Endothelial cell of umbilical vein (primary cell): Measurements from ENCODE around the gene TRMT2A. TPM values are rescaled to one million over a fixed set of nuclear protein-coding genes. Genes with fewer than 3 reads are reported as not detected.

Source experiments
- BruUV-seq: library from RNA; stranded (reverse); fragments of 400-500 nt; replicated peaks from 2 replicates; lab custom pipeline; 2021; lab: Mats Ljungman, UMichigan
- CTCF ChIA-PET: fragments of 300-600, 350-600 bp; sonication (Branson Sonifier 250); formaldehyde crosslinking; loops from one replicate; lab custom pipeline; 2021; ENCODE audit warnings: antibody characterized with exemption, inconsistent platforms; lab: Charles Lee
- POLR2A ChIA-PET: fragments of 300-600, 350-600 bp; sonication (Branson Sonifier 250); formaldehyde crosslinking; loops from one replicate; lab custom pipeline; 2021; ENCODE audit warnings: antibody characterized with exemption, inconsistent platforms; lab: Charles Lee
- DNase-seq: peaks from one replicate; pipeline ENCODE4 v3.0.0-alpha.2; 2011; ENCODE audit warnings: low read depth, low spot score
- FAIRE-seq: peaks from 2 replicates; lab custom pipeline; 2011; peaks lifted over from hg19 to GRCh38; lab: Jason Lieb, UNC
- H2AFZ ChIP-seq: 2 replicates; pipeline ENCODE4 v1.6.0; 2012; ENCODE audit warnings: low read depth, low read length, control low read depth, inconsistent platforms
- H3K27ac ChIP-seq: 2 replicates; pipeline ENCODE4 v1.5.1; 2011; ENCODE audit warnings: low read depth, mild to moderate bottlenecking, control low read depth, low read length, moderate library complexity; ENCODE audit not compliant: insufficient read depth
- H3K27me3 ChIP-seq, 2 experiments: 2 replicates each; pipeline versions ENCODE4 v1.6.0 to v1.6.1; 2011; ENCODE audit warnings: low read length in 2 of 2, mixed read lengths in 1 of 2; ENCODE audit not compliant: control insufficient read depth in 2 of 2, insufficient read depth in 2 of 2
- H3K36me3 ChIP-seq, 2 experiments: 2 replicates in 1 of 2; 3 replicates in 1 of 2; pipeline ENCODE4 v1.5.1; 2011; ENCODE audit warnings: low read length in 2 of 2, mild to moderate bottlenecking in 1 of 2, moderate library complexity in 1 of 2; ENCODE audit not compliant: control insufficient read depth in 2 of 2, insufficient read depth in 2 of 2; ENCODE audit errors: extremely low read depth in 1 of 2
- H3K4me1 ChIP-seq: 3 replicates; pipeline ENCODE4 v1.5.1; 2011; ENCODE audit warnings: mild to moderate bottlenecking, low read length; ENCODE audit not compliant: control insufficient read depth, insufficient read depth; ENCODE audit errors: extremely low read depth
- H3K4me2 ChIP-seq: 2 replicates; pipeline ENCODE4 v1.6.1; 2011; ENCODE audit warnings: low read length, control low read depth, mixed read lengths; ENCODE audit not compliant: insufficient read depth
- H3K4me3 ChIP-seq, 3 experiments: fragments of 200-600 bp in 1 of 3; sonication (generic), shearing (Covaris generic) in 1 of 3; replicated peaks in 1 of 3; 2 replicates each; pipeline ENCODE4 v1.5.1; 2011 to 2016; ENCODE audit warnings: control low read depth in 3 of 3, low read length in 3 of 3, mild to moderate bottlenecking in 2 of 3, inconsistent platforms in 1 of 3, low read depth in 1 of 3, moderate library complexity in 1 of 3; ENCODE audit not compliant: insufficient read depth in 1 of 3
- H3K79me2 ChIP-seq: 2 replicates; pipeline ENCODE4 v1.6.0; 2012; ENCODE audit warnings: low read length, inconsistent platforms; ENCODE audit not compliant: control insufficient read depth, insufficient read depth
- H3K9ac ChIP-seq: replicated peaks from 2 replicates; pipeline ENCODE3; 2011; ENCODE audit warnings: low read length, control low read depth; ENCODE audit not compliant: insufficient read depth; ENCODE audit errors: extremely low read depth
- H3K9me1 ChIP-seq: replicated peaks from 3 replicates; pipeline ENCODE4 v1.6.0; 2011; ENCODE audit warnings: mild to moderate bottlenecking, low read length; ENCODE audit not compliant: control insufficient read depth, insufficient read depth; ENCODE audit errors: extremely low read depth
- H3K9me3 ChIP-seq: replicated peaks from 2 replicates; pipeline ENCODE4 v1.5.1; 2012; ENCODE audit warnings: low read length, inconsistent platforms; ENCODE audit not compliant: control insufficient read depth, insufficient read depth
- H4K20me1 ChIP-seq: replicated peaks from 2 replicates; pipeline ENCODE3; 2011; ENCODE audit warnings: mild to moderate bottlenecking, low read length; ENCODE audit not compliant: control insufficient read depth, insufficient read depth; ENCODE audit errors: extremely low read depth
- CTCF ChIP-seq, 2 donors: IDR thresholded peaks; 1 replicate in 1 of 2; 2 replicates in 1 of 2; pipeline ENCODE4 v1.5.1; 2011; ENCODE audit warnings: low read length in 2 of 2, mild to moderate bottlenecking in 2 of 2, moderate library complexity in 2 of 2, control low read depth in 1 of 2, inconsistent platforms in 1 of 2, low read depth in 1 of 2; ENCODE audit not compliant: insufficient read depth in 1 of 2; ENCODE audit errors: extremely low read depth in 1 of 2
- EZH2 ChIP-seq: IDR thresholded peaks from 2 replicates; pipeline ENCODE4 v1.6.1; 2012; ENCODE audit warnings: borderline replicate concordance, low read depth, mild to moderate bottlenecking, moderate library complexity, low read length, inconsistent platforms; ENCODE audit not compliant: severe bottlenecking
- GATA2 ChIP-seq: IDR thresholded peaks from 2 replicates; pipeline ENCODE4 v1.7.0; 2011; ENCODE audit warnings: low read depth, mild to moderate bottlenecking, moderate library complexity, mixed read lengths, low read length; ENCODE audit not compliant: insufficient read length, insufficient read depth
- MAX ChIP-seq: IDR thresholded peaks from 2 replicates; pipeline ENCODE4 v1.6.1; 2011; ENCODE audit not compliant: insufficient read depth, insufficient read length
- POLR2A ChIP-seq: IDR thresholded peaks from 2 replicates; pipeline ENCODE4 v1.6.1; 2012; ENCODE audit warnings: low read depth, mild to moderate bottlenecking, control low read depth, low read length
- POLR2AphosphoS5 ChIP-seq: IDR thresholded peaks from 2 replicates; pipeline ENCODE4 v1.6.1; 2012; ENCODE audit warnings: low read depth, mild to moderate bottlenecking, control low read depth, low read length, moderate library complexity; ENCODE audit not compliant: insufficient read depth
- dilution Hi-C: fragments of 300-500 bp; cut with MboI; formaldehyde crosslinking; loops from one replicate; pipeline ENCODE4 v1.15.0; 2019; ENCODE audit warnings: low sequenced_read_pairs; ENCODE audit not compliant: extremely low pct_ligation_motif_present
- intact Hi-C: fragments of 100-400 bp; cut with micrococcal nuclease; formaldehyde crosslinking; loops from one replicate; pipeline ENCODE4 v1.10.0; 2022
- polyA plus RNA-seq, 4 experiments: library from polyadenylated mRNA; depleted of rRNA in 3 of 4; stranded (reverse) in 3 of 4; unstranded in 1 of 4; fragments of >200 nt; gene quantifications; 2 replicates each; pipeline versions ENCODE4 v1.2.1 to v1.2.3, GENCODE V29; 2011 to 2012; ENCODE audit warnings: missing spikeins in 1 of 4
- total RNA-seq: library from RNA; stranded (reverse); gene quantifications from 2 replicates; pipeline ENCODE4 v1.2.3, GENCODE V29; 2021

The TRMT2A gene
- total and polyA plus RNA-seq, 2 donors (not counting 3 experiments of a cell fraction or from before 2014, with no cell fraction given): 51.2 to 61.9 TPM

GRCh38 chr22:20102203-20102780 is 14.7 kb downstream of the TRMT2A start:
- dilution Hi-C loops: no loop called here
- Histone ChIP-seq H4K20me1 (no peaks in the 10 kb centered on the region), H3K4me1 (no peaks in the 10 kb centered on the region), H3K36me3 (peaks cover 28 to 61% of the 10 kb centered on the region in 2 experiments), H3K9me3 (no peaks in the 10 kb centered on the region), H3K4me2 (no peak overlapping the region), H3K9me1 (no peaks in the 10 kb centered on the region), H2AFZ (no peak overlapping the region), H3K27me3 (no peaks in the 10 kb centered on the region), H3K9ac (no peak overlapping the region), H3K4me3 (no peak overlapping the region), H3K27ac (no peak overlapping the region), H3K79me2 (peaks cover 46% of the 10 kb centered on the region)
- intact Hi-C loops: no loop called here
- no TSS peak for BruUV-seq
- FAIRE-seq: no peak
- DNase-seq: no peak
- CTCF ChIA-PET: no interaction called here
- POLR2A ChIA-PET: interaction anchor here (0.7 kb wide), 1 partner anchor 8 kb away, joined by 3 read pairs; no protein-coding TSS in a partner anchor
- TF ChIP-seq POLR2A (no peak), CTCF (IDR thresholded peaks at IDR 0.05; ENCODE audit: extremely low read depth in 1 of 2, insufficient read depth in 1 of 2, low read depth in 1 of 2, low read length in 2 of 2) (peak in 1 of 2 donors; percentile 3), GATA2 (no peak), POLR2AphosphoS5 (no peak), EZH2 (no peak)

GRCh38 chr22:20101638-20102037 is 15.4 kb downstream of the TRMT2A start:
- intact Hi-C loops: no loop called here
- Histone ChIP-seq H4K20me1 (no peaks in the 10 kb centered on the region), H3K27me3 (no peaks in the 10 kb centered on the region), H3K4me1 (no peaks in the 10 kb centered on the region), H3K4me2 (no peak overlapping the region), H3K36me3 (peaks cover 35 to 54% of the 10 kb centered on the region in 2 experiments), H3K9me1 (no peaks in the 10 kb centered on the region), H2AFZ (no peak overlapping the region), H3K4me3 (no peak overlapping the region), H3K9ac (no peak overlapping the region), H3K9me3 (no peaks in the 10 kb centered on the region), H3K79me2 (peaks cover 51% of the 10 kb centered on the region), H3K27ac (no peak overlapping the region)
- FAIRE-seq (no peak), DNase-seq (no peak)
- BruUV-seq: no TSS peak
- ChIA-PET POLR2A (interaction anchor here (0.7 kb wide), 1 partner anchor 9 kb away, joined by 3 read pairs; no protein-coding TSS in a partner anchor), CTCF (interaction anchor here (1.1 kb wide), 1 partner anchor 139 kb away, joined by 3 read pairs; no protein-coding TSS in a partner anchor)
- dilution Hi-C loops: no loop called here
- TF ChIP-seq EZH2 (no peak), MAX (no peak), POLR2AphosphoS5 (no peak), POLR2A (no peak)
